ENCODE data around the gene CRB3. TPM values are rescaled to one million over a fixed set of nuclear protein-coding genes. Genes with fewer than 3 reads are reported as not detected.

CRB3 gene
- total RNA-seq, 1 donor from 2014 or later: not detected

Other genes starting within 250 kb of the CRB3 start
- 3.5 and 9.4 TPM in 2 replicates for gene MLLT1, start 184.3 kb upstream of the CRB3 start, total RNA-seq
- gene ACER1, start 130.7 kb upstream of the CRB3 start, total RNA-seq: not detected in 2 replicates
- gene CLPP, start 102.7 kb upstream of the CRB3 start, total RNA-seq: 37.6 and 56.3 TPM in 2 replicates
- gene ALKBH7, start 91.5 kb upstream of the CRB3 start, total RNA-seq: 20.5 and 30.5 TPM in 2 replicates
- gene PSPN, start 88.3 kb upstream of the CRB3 start, total RNA-seq: 0.64 and 1.0 TPM in 2 replicates
- gene GTF2F1, start 71.1 kb upstream of the CRB3 start, total RNA-seq: 35.7 and 43.4 TPM in 2 replicates
- gene KHSRP, start 39.5 kb upstream of the CRB3 start, total RNA-seq: 89.9 and 116 TPM in 2 replicates
- 0.13 TPM in 2 replicates for gene SLC25A41, start 30.5 kb upstream of the CRB3 start, total RNA-seq
- 9.5 and 19.0 TPM in 2 replicates for gene SLC25A23, start 4.5 kb upstream of the CRB3 start, total RNA-seq
- gene DENND1C, start 17.5 kb downstream of the CRB3 start, total RNA-seq: not detected in 2 replicates
- not detected in 2 replicates for gene TUBB4A, start 38.0 kb downstream of the CRB3 start, total RNA-seq
- gene TNFSF9, start 66.8 kb downstream of the CRB3 start, total RNA-seq: 0.39 and 0.63 TPM in 2 replicates
- not detected in 2 replicates for gene CD70, start 126.9 kb downstream of the CRB3 start, total RNA-seq
- not detected in 2 replicates for gene TNFSF14, start 205.9 kb downstream of the CRB3 start, total RNA-seq

Measured in dermis microvascular lymphatic vessel endothelial cell (primary cell).